T-helper 22 cell (primary cell): ENCODE data around the gene ARFGEF2.
"Not testable (repeated sequence)": the region's sequence is repeated elsewhere in the genome, so short reads cannot be mapped to it uniquely, and the experiment has no call there.

Source experiments
- DNase-seq: peaks from one replicate; pipeline ENCODE4 v3.0.0-alpha.2; 2020; ENCODE audit warnings: low read depth

The ARFGEF2 gene

DNA sequence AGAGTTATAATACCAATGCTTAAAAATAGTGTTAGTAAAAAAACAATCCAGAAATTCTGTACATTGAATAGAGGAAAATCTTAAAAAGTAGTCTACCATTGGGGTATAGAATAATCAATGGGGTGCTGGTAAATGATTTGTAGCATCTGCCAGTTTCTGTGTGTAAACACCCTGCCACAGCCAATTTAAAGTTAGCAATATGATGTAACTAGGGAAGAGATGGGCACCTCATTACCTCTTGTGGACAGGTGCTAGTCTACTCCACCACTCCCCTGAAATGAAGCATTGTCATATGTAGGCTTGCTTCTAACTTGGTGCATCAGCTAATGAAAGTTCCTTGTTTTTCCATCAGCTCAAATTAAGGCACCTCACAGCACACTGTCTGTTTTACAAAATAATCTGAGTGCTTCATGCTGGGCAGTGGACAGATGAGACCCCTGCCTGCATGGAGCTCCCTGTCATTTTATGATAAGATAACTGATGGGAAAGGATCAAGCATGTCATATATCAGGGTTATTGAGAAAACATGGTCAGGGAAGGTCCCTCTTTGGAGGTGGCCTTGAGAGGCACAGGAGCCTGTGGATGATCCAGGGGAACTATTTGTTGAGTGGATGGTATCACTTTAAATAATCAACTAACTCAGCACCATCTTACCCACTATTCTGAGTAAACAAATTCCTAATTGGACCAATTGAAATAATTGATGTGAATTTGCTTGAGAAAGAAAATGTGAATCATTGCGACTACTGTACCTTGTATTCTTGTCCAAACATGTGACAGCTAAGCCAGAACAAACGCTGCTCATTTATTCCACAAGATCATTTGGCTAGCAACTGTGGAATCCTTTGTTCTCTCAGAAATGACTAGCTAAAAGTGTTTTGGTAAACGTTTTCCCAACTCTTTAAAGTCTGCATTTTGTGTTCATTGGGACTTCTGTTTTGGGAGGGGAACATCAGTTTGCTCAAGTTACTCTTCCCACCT lies 78.7 kb downstream of the ARFGEF2 start:
- no peak for DNase-seq

- no peak for DNase-seq
Measured at GRCh38 chr20:49001741-49002140, 80.2 kb downstream of the ARFGEF2 start.

- DNase-seq, result no peak
Measured at GRCh38 chr20:49006446-49006980, 85.0 kb downstream of the ARFGEF2 start.

DNA sequence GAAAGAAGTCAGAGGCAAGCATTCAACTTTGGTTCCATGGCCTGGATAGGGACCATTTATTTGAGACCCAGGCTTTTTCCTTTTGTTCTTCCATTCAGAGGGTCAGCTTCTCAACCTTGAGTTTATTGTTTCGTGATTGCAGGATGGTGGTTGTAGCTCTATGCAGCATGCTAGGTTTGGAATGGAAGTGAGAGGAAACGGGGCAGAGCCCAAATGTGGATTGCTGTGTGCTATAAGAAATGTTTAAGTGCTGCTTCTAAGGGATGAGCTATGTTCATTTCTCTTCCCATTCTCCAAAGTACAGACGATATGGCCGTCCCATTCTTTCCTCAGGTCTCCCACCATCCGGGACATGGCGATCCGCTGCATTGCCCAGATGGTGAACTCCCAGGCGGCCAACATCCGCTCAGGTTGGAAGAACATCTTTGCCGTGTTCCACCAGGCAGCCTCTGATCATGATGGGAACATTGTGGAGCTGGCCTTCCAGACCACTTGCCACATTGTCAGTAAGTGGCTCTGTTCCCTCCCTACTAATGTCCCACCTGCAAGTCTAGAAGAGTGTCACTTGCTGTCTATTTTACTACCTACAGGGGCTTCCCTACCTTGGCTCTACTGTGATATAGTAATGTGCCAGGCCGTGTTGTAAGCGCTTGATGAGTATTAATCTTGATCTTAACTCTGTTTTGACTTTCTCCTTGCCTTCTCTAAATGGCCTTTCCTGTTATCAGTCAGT lies 88.6 kb downstream of the ARFGEF2 start:
- DNase-seq, result no peak

GRCh38 chr20:49024220-49024619 lies 102.7 kb downstream of the ARFGEF2 start:
- no peak for DNase-seq

DNA sequence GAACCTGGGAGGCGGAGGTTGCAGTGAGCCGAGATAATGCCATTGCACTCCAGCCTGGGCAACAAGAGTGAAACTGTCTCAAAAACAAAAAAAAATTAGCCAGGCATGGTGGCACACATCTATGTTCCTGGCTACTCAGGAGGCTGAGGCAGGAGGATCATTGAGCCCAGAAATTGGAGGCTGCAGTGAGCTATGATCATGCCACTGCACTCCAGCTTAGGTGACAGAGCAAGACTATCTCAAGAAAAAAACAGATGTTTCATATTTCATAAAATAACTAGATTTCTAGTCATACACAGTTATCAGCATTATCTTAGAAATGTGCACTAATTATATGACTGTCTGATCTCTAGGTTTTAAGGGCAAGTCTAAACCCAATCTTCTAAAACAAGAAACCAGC lies 106.7 kb downstream of the ARFGEF2 start:
- DNase-seq, result not testable (repeated sequence)

DNA sequence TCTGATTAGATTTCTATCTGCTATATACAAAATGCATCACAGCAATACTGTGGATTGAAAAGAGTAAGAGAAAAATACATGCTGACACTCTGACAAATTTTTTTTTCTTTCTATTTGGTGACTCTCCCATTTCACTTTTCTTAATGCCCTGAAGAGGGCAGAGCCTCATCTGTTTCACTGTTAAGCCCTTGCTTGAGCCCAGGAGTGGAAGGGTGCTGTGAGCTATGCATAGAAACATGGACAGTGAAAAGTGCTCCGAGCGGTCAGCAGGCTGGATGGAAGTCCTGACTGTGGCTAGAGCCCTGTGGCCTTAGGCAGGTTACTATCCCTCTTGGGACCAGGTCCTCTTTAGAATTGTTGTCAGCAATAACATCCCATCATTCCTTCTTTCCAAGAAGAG lies 107.2 kb downstream of the ARFGEF2 start:
- DNase-seq, result no peak

- DNase-seq, result no peak
Measured at GRCh38 chr20:49029203-49029602, 107.7 kb downstream of the ARFGEF2 start.

- DNase-seq, result no peak
Measured at GRCh38 chr20:49030954-49031619, 109.6 kb downstream of the ARFGEF2 start.

DNA sequence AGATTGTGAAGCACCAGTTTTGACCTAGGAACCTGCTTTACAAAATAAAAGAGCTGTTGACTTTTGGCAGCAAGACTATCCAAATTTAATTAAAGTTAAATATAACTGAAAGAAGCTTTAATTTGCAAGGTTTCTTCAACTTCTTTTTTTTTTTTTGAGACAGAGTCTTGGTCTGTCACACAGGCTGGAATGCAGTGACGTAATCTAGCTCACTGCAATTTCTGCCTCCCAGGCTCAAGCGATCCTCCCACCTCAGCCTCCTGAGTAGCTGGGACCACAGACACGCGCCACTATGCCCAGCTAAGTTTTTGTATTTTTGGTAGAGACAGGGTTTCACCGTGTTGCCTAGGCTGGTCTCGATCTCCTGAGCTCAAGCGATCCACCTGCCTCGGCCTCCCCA lies 110.9 kb downstream of the ARFGEF2 start:
- DNase-seq, result no peak

DNA sequence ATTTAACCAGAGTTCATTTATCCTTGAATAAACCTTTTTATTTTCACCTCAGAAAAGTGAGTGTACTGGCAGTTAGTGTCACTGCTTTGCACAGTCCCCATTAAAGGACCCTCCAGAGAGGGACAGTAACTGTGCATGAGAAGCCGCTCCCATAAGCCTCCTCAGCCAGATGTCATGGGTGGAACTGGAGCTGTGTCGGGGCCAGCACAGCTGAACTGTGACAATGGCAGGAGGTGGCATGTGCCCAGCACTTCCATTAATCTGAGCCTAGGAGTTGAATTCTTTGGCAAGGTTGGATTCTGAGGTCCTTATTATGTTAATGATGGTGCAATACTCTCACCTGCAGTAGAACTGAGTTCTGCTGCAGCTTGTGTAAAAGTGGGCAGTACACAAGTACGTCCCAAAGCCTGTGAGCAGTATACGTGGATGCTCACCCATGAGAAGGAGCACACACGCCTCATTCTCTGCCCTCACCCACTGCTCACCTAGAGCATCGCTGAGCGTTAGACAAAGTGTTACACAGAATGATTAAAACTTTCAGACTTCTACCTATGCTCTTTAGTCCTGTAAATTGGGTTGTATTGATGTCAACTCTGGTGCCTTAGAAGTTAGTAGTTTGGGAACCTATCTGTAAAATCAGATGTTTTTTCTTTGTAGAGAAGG lies 112.7 kb downstream of the ARFGEF2 start:
- DNase-seq, result no peak

GRCh38 chr20:49037962-49038387 lies 116.5 kb downstream of the ARFGEF2 start:
- no peak for DNase-seq

GRCh38 chr20:49039854-49040253 lies 118.3 kb downstream of the ARFGEF2 start:
- no peak for DNase-seq

DNA sequence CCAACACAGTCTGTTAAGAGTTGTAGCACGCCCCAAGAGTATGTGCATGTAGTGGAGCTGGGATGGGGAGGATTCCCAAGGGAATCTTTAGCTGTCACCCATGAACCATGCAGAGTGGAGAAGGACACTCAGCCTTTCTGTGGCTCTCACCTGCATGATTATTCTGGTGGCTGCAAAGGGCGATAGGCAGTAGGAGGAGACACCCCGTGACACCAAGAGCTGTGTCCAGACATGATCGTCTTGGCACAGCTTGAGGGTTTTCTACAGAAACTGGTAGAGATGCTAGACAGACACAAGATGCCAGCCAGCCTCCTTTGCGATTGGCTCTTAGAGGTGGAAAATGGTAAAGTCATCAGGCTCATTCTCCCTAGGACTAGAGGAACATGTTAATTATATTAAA lies 121.5 kb downstream of the ARFGEF2 start:
- DNase-seq, result no peak

DNA sequence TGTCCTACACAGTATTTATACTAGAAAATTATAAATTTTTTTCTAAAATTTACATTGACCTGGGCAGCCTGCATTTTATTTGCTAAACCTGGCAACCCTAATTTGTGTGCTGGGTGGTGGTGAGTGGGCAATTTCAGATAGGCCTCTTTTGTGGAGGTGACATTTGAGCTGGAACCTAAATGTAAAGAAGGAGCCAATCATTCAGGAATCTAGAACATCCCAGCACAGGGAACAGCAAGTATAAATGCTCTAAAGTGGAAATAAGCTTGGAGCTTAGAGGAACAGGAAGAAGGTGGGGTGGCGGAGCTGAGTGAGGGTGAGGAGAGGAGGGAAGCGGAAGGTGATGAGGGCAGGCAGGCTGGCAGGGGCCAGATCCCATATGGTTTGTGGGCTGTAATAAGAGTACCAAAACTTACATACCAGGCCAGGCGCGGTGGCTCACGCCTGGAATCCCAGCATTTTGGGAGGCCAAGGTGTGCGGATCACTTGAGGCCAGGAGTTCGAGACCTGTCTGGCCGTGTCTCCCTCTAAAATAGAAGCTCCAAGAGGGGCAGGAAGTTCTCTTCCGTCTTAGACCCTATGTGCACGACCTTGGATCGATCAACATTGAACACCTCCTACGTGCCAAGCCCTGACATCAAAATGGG lies 124.1 kb downstream of the ARFGEF2 start:
- no peak for DNase-seq

- peak; percentile 87 for DNase-seq
Measured at GRCh38 chr20:49046087-49046900, 124.8 kb downstream of the ARFGEF2 start, which contains the start of gene CSE1L. TSS of gene CSE1L (plus strand) at chr20:49046312. CDS start at chr20:49058464, 12,152 bp downstream.

DNA sequence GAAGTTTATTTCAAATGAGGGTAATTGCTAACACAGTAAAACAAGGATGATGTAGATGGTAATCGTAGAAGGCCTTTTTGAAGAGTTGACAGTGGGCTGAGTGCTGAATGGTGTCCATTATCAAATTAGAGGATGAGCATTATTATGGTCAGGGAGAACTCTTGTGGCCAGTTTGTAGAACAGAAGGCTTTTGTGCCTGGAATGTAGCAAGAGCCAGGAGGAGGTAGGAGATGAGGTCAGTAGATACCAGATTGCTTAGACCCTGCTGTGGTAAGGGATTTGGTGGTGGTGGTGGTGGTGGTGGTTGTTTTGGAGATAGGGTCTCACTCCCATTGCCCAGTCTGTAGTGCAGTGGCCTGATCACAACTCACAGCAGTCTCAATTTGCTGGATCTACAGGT lies 130.8 kb downstream of the ARFGEF2 start:
- no peak for DNase-seq

GRCh38 chr20:49054056-49054643 lies 132.6 kb downstream of the ARFGEF2 start:
- no peak for DNase-seq

DNA sequence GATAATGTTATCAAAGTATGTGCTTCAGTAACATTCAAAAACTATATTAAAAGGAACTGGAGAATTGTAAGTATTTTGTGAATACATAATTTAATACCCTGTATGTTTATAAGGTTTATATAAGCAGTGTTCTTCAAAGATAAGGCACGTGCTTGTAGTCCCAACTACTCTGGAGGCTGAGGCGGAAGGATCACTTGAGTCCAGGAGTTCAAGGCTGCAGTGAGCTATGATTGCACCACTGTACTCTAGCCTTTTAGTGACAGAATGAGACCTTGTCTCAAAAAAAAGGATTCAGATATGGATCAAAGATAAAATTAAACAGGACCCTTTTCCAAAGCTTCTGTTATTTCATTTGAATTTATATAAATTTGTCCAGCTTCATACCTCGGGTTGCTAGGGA lies 141.8 kb downstream of the ARFGEF2 start:
- no peak for DNase-seq

- no peak for DNase-seq
Measured at GRCh38 chr20:49074521-49074920, 153.0 kb downstream of the ARFGEF2 start.
